ENCODE measurements around the gene BMP7. TPM values are rescaled to one million over a fixed set of nuclear protein-coding genes. Genes with fewer than 3 reads are reported as not detected.

Gene BMP7
- total and polyA plus RNA-seq, 2 donors (not counting 3 experiments of a cell fraction or from before 2014, with no cell fraction given) = not detected

DNA sequence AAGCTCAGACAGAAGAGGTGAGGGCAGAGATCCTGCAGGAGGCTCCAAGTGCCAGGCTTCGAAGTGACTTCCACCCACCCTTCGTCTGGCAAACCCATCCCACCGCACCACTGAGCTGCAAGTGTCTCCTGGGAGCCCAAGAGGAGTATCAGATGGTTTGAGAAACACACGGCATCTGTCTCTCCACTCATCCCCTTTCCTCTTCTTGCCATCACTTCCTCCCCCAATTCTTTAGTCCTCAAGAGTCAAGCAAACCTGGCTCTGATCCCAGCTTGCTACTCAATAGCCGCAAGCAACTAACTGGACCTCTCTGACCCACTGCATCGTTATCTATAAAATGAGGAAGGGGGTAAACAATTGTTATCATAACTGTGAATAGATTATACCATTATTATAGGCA lies 142.1 kb downstream of the BMP7 start:
- no peak overlapping the region for H3K4me3 ChIP-seq (replicated peaks in 1 of 3; ENCODE audit: insufficient read depth in 1 of 3, low read depth in 1 of 3, low read length in 3 of 3)
- no peaks in the 10 kb centered on the region for H3K36me3 ChIP-seq (ENCODE audit: control insufficient read depth in 2 of 2, extremely low read depth in 1 of 2, insufficient read depth in 2 of 2, low read length in 2 of 2)
- TF ChIP-seq, protein P1, sequence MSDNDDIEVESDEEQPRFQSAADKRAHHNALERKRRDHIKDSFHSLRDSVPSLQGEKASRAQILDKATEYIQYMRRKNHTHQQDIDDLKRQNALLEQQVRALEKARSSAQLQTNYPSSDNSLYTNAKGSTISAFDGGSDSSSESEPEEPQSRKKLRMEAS (IDR thresholded peaks at IDR 0.05; ENCODE audit: insufficient read depth, insufficient read length) = no peak
- no peak for TF ChIP-seq MYC (IDR thresholded peaks at IDR 0.05; ENCODE audit: low read depth, low read length)
- no peak for TF ChIP-seq FOS (IDR thresholded peaks at IDR 0.05; ENCODE audit: borderline replicate concordance, insufficient read depth, low read length)
- TF ChIP-seq JUN (IDR thresholded peaks at IDR 0.05; ENCODE audit: borderline replicate concordance, insufficient read depth, insufficient read length, low read depth) = no peak
- TF ChIP-seq CTCF (IDR thresholded peaks at IDR 0.05; ENCODE audit: extremely low read depth in 1 of 2, insufficient read depth in 1 of 2, low read depth in 1 of 2, low read length in 2 of 2) = no peak
- no peak for TF ChIP-seq POLR2AphosphoS5 (IDR thresholded peaks at IDR 0.05; ENCODE audit: insufficient read depth, low read depth, low read length)
- no peaks in the 10 kb centered on the region for H3K9me1 ChIP-seq (replicated peaks; ENCODE audit: control insufficient read depth, extremely low read depth, insufficient read depth, low read length)
- H3K27ac ChIP-seq (ENCODE audit: insufficient read depth, low read depth, low read length) = no peak overlapping the region
- H3K9ac ChIP-seq (replicated peaks; ENCODE audit: extremely low read depth, insufficient read depth, low read length) = no peak overlapping the region
- H3K4me1 ChIP-seq (ENCODE audit: control insufficient read depth, extremely low read depth, insufficient read depth, low read length) = no peaks in the 10 kb centered on the region
- CTCF ChIA-PET = no interaction called here
- dilution Hi-C loops (cut with MboI; ENCODE audit: extremely low pct_ligation_motif_present, low sequenced_read_pairs) = no loop called here
- FAIRE-seq (no peak), DNase-seq (ENCODE audit: low read depth, low spot score) (no peak)
- POLR2A ChIA-PET = no interaction called here
- H3K27me3 ChIP-seq (ENCODE audit: control insufficient read depth in 2 of 2, insufficient read depth in 2 of 2, low read length in 2 of 2) = no peaks in the 10 kb centered on the region
- H3K9me3 ChIP-seq (replicated peaks; ENCODE audit: control insufficient read depth, insufficient read depth, low read length) = no peaks in the 10 kb centered on the region
- no peaks in the 10 kb centered on the region for H3K79me2 ChIP-seq (ENCODE audit: control insufficient read depth, insufficient read depth, low read length)
- no peak overlapping the region for H2AFZ ChIP-seq (ENCODE audit: low read depth, low read length)
- intact Hi-C loops (cut with micrococcal nuclease) = no loop called here
- H4K20me1 ChIP-seq (replicated peaks; ENCODE audit: control insufficient read depth, extremely low read depth, insufficient read depth, low read length) = no peaks in the 10 kb centered on the region
- H3K4me2 ChIP-seq (ENCODE audit: insufficient read depth, low read length) = no peak overlapping the region
- BruUV-seq (replicated peaks) = no TSS peak

DNA sequence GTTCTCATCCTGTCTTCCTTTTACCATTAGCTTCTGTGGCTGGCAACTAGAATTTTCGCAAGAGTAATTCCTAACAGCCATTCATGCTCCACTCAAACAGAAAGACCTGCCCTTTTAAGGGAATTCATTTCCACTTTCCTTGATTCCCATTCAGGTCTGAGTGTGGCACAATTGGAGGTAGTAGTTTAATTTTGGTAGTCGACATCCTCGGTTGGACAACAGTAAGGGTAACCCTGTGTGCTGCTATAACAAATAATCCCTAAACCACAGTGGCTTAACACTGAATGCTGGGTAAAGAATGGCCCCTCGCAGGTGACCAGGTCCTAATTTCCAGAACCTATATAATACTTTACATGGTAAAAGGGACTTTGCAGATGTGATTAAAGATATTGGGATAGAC lies 142.9 kb downstream of the BMP7 start:
- DNase-seq (ENCODE audit: low read depth, low spot score) (no peak), FAIRE-seq (no peak)
- Histone ChIP-seq H3K9me1 (replicated peaks; ENCODE audit: control insufficient read depth, extremely low read depth, insufficient read depth, low read length) (no peaks in the 10 kb centered on the region), H4K20me1 (replicated peaks; ENCODE audit: control insufficient read depth, extremely low read depth, insufficient read depth, low read length) (no peaks in the 10 kb centered on the region), H3K9ac (replicated peaks; ENCODE audit: extremely low read depth, insufficient read depth, low read length) (no peak overlapping the region), H3K36me3 (ENCODE audit: control insufficient read depth in 2 of 2, extremely low read depth in 1 of 2, insufficient read depth in 2 of 2, low read length in 2 of 2) (no peaks in the 10 kb centered on the region), H3K79me2 (ENCODE audit: control insufficient read depth, insufficient read depth, low read length) (no peaks in the 10 kb centered on the region), H3K4me2 (ENCODE audit: insufficient read depth, low read length) (no peak overlapping the region), H3K27me3 (ENCODE audit: control insufficient read depth in 2 of 2, insufficient read depth in 2 of 2, low read length in 2 of 2) (no peaks in the 10 kb centered on the region), H2AFZ (ENCODE audit: low read depth, low read length) (no peak overlapping the region), H3K4me3 (replicated peaks in 1 of 3; ENCODE audit: insufficient read depth in 1 of 3, low read depth in 1 of 3, low read length in 3 of 3) (no peak overlapping the region), H3K4me1 (ENCODE audit: control insufficient read depth, extremely low read depth, insufficient read depth, low read length) (no peaks in the 10 kb centered on the region), H3K27ac (ENCODE audit: insufficient read depth, low read depth, low read length) (no peak overlapping the region), H3K9me3 (replicated peaks; ENCODE audit: control insufficient read depth, insufficient read depth, low read length) (no peaks in the 10 kb centered on the region)
- TF ChIP-seq CTCF (IDR thresholded peaks at IDR 0.05; ENCODE audit: extremely low read depth in 1 of 2, insufficient read depth in 1 of 2, low read depth in 1 of 2, low read length in 2 of 2) = no peak
- no peak for TF ChIP-seq GATA2 (IDR thresholded peaks at IDR 0.05; ENCODE audit: insufficient read depth, insufficient read length, low read depth, low read length)
- no peak for TF ChIP-seq MYC (IDR thresholded peaks at IDR 0.05; ENCODE audit: low read depth, low read length)
- TF ChIP-seq POLR2AphosphoS5 (IDR thresholded peaks at IDR 0.05; ENCODE audit: insufficient read depth, low read depth, low read length) = no peak
- TF ChIP-seq FOS (IDR thresholded peaks at IDR 0.05; ENCODE audit: borderline replicate concordance, insufficient read depth, low read length) = no peak
- TF ChIP-seq EZH2 (IDR thresholded peaks at IDR 0.05; ENCODE audit: borderline replicate concordance, low read depth, low read length, severe bottlenecking) = no peak
- TF ChIP-seq JUN (IDR thresholded peaks at IDR 0.05; ENCODE audit: borderline replicate concordance, insufficient read depth, insufficient read length, low read depth) = no peak
- intact Hi-C loops (cut with micrococcal nuclease) = no loop called here
- POLR2A ChIA-PET = no interaction called here
- no TSS peak for BruUV-seq (replicated peaks)
- dilution Hi-C loops (cut with MboI; ENCODE audit: extremely low pct_ligation_motif_present, low sequenced_read_pairs) = no loop called here
- CTCF ChIA-PET = no interaction called here

Measured in endothelial cell of umbilical vein (primary cell).